Epithelial cell of prostate (primary cell): ENCODE data around the gene CCDC197.

Experiments used
- DNase-seq: peaks from one replicate; pipeline ENCODE4 v3.0.0-alpha.2; 2011; ENCODE audit warnings: low read depth, low spot score
- H3K27ac ChIP-seq: fragments of 450-650 bp; 2 replicates; pipeline ENCODE4 v1.5.1; 2017; ENCODE audit warnings: mild to moderate bottlenecking

CCDC197 gene

DNA sequence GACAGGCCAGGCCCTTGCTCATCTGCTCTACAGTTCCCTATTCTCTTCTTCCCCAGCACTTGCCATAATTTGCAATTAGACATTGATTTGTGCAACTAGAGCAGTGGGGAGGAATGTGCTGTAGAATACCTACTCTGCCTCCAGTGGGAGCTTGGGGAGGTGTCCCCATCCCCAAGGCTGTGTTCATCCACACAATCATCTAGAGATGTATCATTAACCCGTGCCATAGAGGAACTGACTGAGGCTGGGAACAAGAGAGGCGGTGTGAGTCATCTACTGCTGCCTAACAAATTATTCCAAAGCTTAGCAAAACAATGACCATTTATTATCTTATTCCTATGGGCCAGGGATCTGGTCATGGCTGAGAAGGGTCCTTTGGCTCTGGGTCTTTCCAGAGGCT, 23.9 kb downstream of the CCDC197 start:
- DNase-seq: no peak
- H3K27ac ChIP-seq: no peak overlapping the region

DNA sequence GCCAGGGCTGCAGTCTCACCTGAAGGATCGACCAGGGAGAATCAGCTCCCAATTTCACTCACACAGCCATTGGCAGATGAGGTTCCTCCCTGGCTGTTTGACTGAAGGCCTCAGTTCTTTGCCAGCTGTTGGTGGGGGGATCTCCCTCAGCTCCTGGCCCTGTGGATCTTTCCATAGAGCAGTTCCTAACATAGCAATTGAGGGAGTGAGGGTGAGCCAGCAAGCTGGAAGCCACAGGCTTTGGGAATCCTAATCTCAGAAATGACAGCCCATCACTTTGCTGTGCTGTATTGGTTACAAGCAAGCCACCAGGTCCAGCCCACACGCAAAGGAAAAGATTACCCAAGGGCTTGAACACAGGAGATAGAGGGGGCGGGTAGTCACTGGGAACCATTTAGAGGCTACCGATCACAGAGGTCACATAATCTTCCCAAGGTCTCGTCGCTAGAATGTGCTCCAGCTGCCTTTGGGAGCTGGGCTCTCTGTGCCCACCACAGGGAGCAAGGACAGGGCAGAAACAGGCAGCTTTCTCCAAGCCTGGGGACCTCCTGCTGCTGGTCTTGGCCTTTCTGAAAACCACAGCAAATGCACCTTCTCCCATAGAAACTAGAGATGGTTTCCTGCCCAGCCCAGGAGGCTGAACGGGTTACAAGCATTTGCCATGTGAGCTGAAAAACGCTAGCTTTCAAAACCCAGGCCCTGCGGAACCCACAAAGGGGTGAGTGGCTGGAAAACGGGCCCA, 24.5 kb downstream of the CCDC197 start:
- DNase-seq: no peak
- no peak overlapping the region for H3K27ac ChIP-seq

DNA sequence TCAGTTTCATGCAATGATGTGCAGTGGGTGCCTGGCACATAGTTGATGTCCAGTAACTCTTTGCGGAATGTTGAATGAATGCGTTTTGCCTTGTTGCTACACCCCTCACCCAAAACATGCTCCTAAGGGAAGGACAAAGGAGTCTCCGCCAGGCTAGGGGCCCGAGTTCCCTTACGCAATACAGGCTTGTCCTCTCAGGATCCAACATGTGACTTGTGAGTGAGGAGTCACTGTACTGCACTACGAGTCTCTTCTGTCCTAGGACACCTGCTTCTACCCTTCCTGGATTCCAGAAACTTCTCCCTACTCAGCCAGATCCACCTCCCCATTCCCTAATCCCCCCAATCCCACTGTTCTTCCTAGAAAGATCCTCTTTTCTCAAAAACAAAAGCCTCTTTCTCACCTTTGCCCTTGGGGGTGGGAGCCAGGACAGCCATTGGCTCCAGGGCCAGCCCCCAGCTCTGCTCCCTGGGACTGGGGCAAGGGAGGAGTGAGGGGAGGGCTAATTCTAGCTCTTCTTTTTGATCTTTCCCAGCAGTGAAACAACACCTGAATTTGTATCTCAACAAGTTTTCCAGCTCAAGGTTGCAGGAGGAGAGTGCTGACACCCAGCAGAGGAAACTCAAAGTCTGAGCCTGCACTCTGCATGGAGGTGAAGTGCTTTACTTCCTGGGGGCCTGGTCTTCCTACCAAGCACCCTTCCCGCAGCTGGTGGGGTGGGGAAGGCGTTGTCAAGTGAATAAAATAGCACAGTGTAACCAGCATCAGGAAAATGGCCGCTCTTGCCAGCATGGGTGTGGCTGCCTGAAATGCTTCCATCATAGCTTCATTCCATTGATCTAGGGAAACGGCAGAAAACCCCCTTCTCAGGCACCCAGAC, 25.7 kb downstream of the CCDC197 start:
- no peak for DNase-seq
- H3K27ac ChIP-seq: no peak overlapping the region

DNA sequence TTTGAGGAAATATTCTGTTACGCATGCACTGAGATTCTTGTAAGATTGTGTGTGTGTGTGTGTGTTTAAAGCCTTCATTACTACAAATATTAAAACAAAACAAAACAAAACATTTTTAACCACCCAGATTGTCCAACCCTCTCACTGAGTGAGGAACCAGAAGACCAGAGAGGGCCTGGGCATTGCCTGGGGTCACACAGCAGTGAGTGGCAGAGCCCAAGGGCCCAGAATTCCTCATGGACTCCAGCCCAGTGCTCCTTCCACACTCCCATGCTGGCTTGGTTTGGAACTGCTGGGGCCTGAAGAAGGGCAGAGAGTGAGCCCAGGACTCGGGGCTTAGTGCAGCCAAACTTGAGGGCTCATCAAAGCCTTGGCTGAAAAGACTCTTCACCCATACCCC, 27.4 kb downstream of the CCDC197 start:
- H3K27ac ChIP-seq: no peak overlapping the region
- no peak for DNase-seq

DNA sequence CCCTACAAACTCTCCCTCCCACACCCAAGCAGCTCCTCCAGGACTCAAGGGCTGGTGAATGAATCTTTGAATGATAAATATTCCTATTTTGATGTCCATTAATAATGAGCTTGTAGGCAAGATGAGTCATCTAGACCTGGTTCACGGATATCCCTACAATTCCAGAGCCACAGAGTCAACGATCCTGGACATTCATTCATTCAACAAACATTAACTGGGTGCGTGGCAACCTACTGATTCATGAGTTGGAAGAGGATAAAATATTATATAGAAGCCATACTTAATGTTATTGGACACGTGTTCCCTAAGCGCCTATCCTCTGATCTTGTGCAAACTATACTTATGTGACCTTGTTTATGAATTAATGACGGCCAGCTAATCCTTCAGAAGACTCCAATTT, 28.6 kb downstream of the CCDC197 start:
- DNase-seq: no peak
- peak overlapping the region; percentile 60 for H3K27ac ChIP-seq

DNA sequence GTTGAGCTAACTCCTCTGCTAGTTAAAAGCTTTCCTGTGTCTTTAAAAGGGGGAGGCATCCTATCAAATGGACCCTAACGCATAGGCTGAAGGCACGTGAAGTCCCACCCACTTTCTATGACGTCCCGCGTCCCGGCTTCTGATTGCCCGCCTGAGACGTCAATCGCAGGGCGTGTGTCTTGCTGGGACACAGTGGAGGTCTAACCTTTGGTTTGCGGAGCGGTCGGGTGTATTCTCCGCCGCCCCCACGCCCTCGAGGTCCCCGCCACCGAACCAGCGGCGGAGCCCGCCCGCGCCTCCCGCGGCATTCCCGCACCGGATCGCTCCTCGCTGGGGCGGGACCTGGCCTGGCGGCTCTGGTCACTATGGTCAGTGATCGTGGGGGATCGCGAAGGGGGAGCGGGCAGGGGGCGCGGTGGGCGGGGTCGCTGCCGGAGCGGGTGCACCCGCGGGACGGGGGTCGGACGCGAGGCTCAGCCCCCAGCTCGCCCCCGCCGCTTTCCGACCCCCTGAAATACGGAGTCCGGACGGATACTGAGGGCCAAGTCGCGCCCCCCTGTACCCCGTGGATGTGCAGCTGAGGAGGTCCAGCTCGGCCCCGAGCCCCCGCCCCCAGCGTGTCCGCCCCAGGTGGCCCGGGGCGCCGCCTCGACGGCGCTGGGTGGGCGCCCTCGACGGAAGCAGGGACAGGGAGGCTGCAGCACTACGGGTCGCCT, 29.2 kb downstream of the CCDC197 start, which contains the start of gene OTUB2:
OTUB2 (plus strand) TSS at position 168 of the 716 bp plus-strand sequence; CDS start at position 366, 198 bp downstream.
- peak; percentile 87 for DNase-seq
- H3K27ac ChIP-seq: peak within 1 kb of the TSS; percentile 60

DNA sequence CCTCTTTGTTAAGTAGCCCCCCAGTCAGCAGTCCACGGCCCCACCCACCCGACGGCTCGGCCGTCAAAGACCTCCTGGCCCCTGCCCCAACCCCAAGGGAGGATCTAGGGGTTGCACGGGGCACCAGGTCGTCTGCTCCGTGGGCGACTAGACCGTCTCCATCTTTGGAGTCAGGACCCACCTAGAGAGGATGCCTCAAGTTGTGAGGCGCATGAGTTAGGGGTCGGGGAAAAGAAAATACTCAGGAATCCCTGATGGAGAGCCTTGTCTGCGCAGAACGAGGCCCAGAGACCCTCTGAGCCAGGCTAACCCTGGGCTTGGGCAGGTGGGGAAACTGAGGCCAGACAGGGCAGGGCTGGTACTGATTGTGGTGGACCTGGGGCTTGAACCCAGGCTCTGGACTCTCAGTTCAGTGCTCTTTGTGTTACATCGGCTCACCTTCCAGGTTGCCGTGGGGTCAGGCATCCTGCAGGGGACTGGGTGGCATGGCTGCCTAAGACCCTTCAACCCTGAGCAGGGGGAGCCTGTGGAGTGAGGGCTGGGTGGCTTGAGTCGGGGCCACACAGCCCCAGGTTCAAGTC, 29.9 kb downstream of the CCDC197 start:
- H3K27ac ChIP-seq: peak overlapping the region; percentile 60
- DNase-seq: no peak

DNA sequence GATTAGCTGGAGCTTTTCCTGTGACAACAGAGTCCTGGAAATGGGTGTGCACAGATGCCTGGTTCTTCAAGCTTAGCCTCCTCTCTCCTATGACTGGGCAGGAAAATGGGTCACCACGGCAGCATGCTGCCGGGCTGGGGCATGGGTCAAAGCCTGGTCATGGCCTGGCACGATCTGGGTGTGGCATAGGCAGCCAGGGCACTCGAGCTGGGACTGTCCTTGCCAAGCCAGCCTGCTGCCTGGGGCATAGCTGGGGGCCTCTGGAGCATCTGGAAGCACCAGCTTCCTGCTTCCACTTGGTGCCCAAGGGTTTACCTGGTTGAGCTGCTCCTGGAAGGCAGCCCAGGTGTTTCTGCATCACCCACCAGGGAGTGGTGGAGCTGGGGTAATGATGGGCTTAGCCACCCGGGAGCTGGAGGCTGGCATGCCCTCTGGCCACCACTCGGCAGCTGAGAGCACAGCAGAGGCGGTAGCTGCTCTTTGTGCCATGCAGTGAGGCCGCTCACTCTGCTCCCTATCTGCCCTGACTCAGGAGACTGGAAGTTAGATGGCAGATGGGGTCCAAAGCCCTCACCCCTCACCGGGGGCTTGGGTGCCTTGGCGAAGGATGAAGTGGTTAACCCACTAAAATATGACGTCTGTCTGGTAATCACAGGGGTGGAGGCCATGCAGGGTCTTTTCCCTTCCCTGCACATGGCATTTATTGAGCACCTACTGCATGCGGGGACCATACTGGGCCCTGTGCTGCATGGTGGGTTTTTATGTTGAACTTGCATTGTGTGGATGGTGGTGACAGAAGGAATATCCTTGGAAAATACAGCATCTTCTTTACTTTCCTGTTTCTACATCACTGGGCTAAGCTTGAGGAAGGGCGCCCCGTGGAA, 30.7 kb downstream of the CCDC197 start:
- DNase-seq: no peak
- peak overlapping the region; percentile 60 for H3K27ac ChIP-seq

DNA sequence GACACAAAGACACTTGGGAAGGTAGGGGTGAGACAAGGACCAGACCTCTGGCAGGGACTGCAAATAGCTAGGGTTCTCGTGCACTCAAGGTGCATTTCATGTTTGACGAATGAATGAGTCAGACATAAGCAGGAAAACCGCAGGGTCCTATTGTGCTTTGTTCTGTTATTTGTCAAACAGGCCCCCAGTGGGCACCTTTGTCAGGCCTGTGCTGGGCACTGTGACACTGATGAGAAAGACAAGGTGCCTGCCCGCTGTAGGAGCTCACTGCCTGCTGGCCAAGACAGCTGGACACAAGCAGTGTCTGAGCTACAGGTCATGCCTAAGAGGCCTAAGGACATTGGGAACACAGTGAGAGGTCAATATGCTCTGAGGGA, 31.3 kb downstream of the CCDC197 start:
- peak overlapping the region; percentile 60 for H3K27ac ChIP-seq
- peak; percentile 46 for DNase-seq

DNA sequence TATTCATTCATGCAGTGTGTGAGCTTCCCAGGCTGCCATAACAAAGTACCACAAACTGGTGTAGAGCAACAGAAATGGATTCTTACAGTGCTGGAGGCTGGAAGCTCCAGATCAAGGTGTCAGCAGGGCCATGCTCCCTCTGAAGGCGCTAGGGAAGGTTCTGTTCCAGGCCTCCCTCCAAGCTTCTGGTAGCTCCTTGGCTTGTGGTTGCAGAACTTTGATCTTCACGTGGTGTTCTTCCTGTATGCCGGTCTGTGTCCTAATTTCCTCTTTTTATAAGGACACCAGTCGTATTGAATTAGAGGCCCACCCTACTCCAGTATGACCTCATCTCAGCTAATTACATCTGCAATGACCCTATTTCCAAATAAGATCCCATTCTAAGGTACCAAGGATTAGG, 32.2 kb downstream of the CCDC197 start:
- DNase-seq: no peak
- peak overlapping the region; percentile 60 for H3K27ac ChIP-seq

DNA sequence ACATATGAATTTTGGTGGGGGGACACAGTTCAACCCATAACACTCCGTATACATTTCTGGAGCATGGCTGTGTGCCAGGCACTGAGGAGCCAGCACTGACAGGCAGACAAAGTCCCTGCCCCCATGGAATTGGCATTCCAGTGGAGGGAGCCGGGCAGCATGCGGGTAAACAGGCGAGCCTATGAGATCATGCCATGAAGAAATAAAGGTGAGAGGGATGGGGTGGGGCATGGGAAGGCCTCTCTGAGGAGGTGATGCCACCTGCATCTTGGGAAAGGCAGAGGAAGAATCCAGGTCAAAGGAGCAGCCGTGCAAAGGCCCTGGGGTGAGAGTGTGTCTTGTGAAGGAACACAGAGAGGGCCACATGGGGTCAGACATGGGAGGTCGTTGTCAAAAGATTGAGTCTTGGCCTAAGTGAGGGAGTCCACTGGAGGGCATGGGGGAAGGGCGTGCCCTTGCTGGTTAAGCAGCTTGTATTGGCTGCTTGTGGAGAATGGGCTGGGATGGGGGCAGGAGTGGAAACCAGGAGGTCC, 32.6 kb downstream of the CCDC197 start:
- no peak for DNase-seq
- H3K27ac ChIP-seq: no peak overlapping the region

DNA sequence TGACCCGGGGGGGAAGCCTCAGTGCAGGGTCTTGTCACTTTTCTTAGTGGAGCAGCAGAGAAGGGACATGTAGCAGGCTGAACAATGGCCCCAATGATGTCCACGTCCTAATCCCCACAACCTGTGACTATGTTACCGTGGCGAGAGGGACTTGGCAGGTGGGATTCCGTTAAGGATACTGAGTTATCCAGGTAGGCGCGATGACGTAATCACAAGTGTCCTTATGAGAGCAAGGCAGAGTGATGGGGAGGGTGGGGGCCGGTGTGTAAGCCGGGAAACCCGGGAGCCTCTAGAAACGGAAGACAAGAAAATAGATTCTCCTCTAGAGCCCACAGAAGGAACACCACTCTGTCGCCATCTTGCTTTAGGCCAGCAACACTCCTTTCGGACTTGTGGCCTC, 33.5 kb downstream of the CCDC197 start:
- no peak for DNase-seq
- H3K27ac ChIP-seq: no peak overlapping the region

DNA sequence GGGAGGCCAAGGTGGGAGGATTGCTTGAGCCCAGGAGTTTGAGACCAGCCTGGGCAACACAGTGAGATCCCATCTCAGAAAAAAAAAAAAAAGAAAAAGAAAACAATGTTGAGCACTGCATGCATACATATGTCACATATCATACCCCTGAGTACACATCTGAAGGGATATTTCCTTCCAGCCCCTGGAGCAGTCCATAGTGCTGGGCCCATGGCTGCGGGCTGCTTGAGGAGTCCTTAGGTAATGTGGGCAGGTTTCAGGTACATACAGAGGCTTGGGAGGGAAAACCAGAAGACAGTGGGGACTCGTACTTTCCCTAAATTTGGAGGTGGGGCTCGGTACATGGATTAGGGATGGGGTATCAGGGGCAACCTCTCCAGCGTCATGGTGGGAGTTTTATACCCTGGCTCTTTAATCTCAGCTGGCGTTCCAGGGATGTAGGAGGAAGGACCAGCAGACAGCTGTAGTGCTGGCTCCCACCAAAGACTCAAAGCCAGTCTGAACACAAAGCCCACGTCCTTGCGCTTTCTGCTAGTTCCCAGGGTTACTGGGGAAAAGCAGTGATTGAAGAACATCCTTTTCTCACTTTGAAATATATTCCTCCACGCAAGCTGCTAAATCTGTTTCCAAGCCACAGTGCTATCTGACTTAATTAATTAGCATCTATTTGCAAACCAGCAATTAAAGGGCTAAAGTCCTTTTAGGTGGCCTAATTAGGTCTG, 34.2 kb downstream of the CCDC197 start:
- DNase-seq: no peak
- no peak overlapping the region for H3K27ac ChIP-seq

DNA sequence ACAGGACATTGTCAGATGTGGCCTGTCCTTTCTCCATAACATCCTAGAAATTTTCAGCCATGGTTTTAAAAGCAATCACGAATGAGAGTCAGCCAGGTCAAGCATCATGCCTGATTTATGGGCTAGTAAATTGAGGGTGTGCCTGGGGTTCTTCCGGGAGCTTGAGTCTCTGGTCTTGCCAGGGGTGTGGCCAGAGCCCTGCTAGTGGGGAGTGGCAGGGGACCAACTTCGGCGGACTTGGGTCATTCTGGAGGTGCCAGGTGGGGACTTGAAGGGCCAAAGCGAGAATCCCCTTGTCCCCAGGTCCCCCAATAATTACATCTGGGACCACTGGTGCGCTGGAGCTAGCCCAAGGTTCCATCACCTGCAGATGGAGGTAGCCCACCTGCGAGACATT, 34.8 kb downstream of the CCDC197 start:
- no peak overlapping the region for H3K27ac ChIP-seq
- DNase-seq: no peak

DNA sequence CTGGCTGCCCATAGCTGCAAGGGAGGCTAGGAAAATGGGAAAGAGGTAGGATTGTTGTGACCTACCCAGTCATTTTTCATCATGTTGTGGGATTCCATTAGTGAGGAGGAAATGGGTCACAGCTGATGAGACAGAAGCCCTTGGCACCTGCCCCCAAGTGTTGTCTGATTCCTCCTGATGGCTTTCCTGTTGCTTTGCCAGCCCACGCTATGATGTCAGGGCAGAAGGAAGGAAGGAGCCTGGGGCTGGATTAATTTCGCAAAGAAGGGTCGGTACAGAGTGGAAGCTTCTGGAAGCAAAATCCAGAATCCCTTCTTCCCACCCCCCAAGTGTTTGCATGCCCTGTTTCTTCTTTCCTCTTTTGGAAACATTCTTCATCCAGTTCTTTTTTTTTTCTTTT, 37.8 kb downstream of the CCDC197 start:
- no peak for DNase-seq
- no peak overlapping the region for H3K27ac ChIP-seq

DNA sequence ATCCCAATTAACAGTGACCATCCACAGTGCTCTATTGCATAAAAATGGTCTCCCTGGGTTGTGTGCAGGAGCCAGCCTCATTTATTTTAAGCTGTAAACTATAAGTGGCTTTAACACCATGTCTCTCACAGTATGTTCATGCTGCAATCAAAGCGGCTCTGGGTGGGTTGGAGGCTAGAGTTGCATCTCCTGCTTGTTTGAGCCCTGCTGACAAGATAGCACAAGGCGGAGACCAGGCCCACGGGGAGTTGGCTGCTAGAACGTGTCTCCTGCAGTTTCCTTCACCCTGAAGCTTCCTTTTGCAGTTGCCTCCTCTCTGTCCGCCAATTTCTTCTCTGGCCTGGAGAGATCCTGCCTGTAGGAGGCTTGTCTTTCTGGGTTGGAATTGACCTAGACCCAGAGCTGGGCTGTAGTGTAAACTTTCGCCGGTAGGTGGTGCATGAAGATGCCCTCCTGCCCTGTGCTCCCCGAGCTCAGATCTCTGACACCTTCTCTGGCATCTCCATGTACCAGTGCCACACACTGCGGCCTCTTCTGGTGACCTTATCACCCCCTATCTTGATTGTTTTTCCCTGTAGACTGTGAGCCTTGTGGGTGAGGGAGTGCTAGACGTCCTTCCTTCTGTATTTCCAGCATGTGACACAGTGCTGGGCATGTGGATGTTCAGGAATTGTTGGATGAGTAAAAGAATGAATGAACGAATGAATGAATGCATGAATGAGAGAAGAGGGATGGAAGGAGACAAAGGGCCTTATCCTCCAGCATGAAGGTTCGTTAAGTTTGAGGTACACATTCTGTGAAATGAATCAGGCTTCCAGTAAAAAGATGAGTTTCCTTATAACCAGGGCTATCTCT, 39.4 kb downstream of the CCDC197 start:
- no peak for DNase-seq

DNA sequence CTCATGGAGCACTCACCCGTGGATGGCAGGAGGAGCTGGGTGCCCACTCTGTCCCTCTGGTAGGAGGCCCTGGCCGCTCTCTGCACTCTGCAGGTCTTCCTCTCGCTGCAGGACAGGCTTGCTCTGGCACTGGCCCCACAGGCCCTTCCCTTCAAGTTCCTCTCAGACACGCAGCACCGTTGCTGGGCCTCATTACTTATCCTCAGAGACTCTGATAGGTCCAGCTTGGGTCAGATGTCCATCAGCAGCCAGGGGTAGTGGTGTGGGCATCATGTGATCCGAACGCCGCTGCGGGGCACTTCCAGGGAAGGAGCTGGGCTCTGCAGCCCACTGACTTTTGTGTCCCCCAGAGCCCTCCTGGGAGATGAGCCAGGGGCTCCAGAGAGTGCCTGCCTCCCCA, 40.9 kb downstream of the CCDC197 start:
- H3K27ac ChIP-seq: no peak overlapping the region
- DNase-seq: no peak

More for the DNA sequence above, 39.4 kb downstream of the CCDC197 start:
- H3K27ac ChIP-seq: no peak overlapping the region

DNA sequence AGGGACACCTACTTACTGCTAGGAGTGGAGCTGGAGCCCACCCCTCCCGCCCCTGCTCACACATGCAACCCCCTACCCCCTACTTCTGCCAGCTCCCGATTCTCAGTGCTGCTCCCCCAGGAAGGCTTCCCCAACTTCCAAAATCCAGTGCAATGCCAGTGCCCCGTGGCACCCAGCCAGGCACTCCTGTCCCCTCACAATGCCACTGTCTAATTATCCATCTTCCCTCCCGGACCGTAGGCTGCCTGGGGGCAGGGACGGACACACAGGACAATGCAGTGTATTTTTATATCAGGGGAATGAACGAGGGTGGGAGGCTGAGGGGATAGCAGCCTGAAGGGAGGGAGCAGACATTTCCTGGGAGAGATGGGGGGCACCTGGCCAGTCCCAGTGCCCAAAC, 41.4 kb downstream of the CCDC197 start:
- no peak for DNase-seq
- H3K27ac ChIP-seq: no peak overlapping the region
